Fibroblast of pulmonary artery (primary cell): ENCODE results near the gene ACSL5.
"Not testable (repeated sequence)": the region's sequence is repeated elsewhere in the genome, so short reads cannot be mapped to it uniquely, and the experiment has no call there.

Experiments
- DNase-seq: peaks from one replicate; pipeline ENCODE4 v3.0.0-alpha.2; 2010; ENCODE audit warnings: low read depth
- H3K4me3 ChIP-seq: replicated peaks from 2 replicates; pipeline ENCODE4 v1.5.1; 2011; ENCODE audit warnings: low read depth, mild to moderate bottlenecking, control low read depth, low read length, moderate library complexity
- TF ChIP-seq, protein P1 (sequence below): IDR thresholded peaks from 2 replicates; pipeline ENCODE4 v1.5.1; 2011; ENCODE audit warnings: mild to moderate bottlenecking, control low read depth, low read length, inconsistent platforms; ENCODE audit errors: missing control alignments

ACSL5 gene

DNA sequence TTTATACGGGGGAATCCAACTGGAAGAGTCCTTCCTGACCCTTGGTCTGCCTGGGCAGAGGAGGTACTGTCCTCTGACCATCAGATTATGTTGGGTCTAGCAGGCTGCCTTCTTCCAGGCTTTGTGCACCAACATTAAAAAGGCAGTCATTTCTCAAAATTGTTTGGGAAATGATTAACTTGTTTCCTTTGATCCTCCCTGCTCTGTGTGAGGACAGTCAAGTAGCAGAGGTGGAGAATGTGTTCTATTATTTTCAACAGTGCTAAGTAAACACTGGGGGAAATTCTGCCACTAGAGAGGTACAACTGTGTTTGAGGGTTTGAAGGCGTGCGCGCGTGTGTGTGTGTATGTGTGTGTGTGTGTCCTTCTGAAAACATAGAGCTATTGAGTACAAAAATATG, 20.6 kb downstream of the ACSL5 start:
- H3K4me3 ChIP-seq = no peak overlapping the region
- DNase-seq = no peak
- TF ChIP-seq, protein P1, sequence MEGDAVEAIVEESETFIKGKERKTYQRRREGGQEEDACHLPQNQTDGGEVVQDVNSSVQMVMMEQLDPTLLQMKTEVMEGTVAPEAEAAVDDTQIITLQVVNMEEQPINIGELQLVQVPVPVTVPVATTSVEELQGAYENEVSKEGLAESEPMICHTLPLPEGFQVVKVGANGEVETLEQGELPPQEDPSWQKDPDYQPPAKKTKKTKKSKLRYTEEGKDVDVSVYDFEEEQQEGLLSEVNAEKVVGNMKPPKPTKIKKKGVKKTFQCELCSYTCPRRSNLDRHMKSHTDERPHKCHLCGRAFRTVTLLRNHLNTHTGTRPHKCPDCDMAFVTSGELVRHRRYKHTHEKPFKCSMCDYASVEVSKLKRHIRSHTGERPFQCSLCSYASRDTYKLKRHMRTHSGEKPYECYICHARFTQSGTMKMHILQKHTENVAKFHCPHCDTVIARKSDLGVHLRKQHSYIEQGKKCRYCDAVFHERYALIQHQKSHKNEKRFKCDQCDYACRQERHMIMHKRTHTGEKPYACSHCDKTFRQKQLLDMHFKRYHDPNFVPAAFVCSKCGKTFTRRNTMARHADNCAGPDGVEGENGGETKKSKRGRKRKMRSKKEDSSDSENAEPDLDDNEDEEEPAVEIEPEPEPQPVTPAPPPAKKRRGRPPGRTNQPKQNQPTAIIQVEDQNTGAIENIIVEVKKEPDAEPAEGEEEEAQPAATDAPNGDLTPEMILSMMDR = no peak

DNA sequence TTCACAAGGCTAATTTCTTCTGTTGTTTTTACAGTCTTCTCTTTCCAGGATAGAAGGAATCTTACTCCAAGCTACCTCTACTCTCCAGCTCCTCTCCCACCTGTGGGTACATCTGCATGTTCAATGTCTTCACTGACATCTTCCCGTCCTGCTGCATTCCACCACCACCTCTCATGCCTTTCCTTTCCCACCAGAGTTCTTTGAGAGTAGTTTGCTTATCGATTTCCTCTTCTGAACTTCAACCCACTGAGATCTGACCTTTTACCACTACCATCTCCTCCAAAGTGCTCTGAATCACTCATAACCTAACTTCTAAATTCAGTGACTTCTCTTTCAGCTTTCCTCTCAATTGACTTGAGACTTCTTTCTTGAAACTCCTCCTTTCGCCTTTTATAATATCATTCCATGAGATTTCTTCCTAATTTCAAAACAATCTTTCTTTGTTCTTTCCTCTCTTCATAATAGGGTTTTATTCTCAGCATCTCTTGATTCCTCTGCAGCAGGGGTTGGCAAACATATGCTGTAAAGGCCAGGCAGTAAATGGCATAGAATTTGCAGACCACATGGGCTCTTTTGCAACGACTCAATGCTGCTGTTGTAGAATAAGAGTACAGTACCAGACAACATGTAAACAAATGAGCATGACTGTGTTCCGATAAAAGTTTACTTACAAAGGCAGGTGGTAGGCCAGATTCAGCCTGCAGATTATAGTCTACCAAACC, 22.1 kb downstream of the ACSL5 start:
- no peak for DNase-seq
- TF ChIP-seq, protein P1 = no peak
- H3K4me3 ChIP-seq = no peak overlapping the region

DNA sequence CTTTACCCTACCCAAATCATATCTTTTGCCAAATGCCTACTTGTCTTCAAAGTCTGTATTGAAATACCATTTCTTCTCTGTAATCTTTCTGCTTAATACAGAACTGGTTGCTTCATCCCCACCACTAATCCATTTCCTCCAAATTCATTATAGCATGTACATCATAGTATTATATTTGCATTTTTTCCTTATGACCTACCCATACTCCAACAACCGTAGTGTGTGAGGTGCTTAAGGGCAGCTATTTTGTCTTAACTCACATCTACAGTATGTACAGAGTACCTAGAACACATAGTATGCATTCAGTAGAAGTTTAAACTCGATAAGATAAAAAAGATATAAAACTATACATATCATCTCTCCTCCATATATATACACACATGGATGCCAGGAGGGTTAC, 23.7 kb downstream of the ACSL5 start:
- no peak for DNase-seq
- TF ChIP-seq, protein P1 = no peak
- H3K4me3 ChIP-seq = no peak overlapping the region

DNA sequence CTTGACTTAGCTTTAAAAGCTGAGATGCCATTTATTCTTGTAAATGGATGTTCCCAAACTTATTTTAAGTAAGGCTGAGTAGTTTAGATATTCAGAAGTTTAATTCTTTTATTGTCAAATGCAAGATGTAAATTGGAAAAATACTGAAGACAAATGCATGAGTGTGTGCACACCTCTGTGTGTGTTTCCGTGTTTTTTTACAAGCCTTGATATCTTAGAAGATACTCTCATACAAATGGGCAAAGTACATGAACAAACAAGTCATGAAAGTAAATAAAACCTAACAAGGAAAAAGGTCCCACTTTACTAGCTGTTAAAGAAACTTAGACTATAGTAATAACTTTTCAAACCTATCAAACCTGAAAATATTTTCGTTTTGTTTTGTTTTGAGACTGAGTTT, 29.0 kb downstream of the ACSL5 start:
- no peak overlapping the region for H3K4me3 ChIP-seq
- TF ChIP-seq, protein P1 = no peak
- no peak for DNase-seq

DNA sequence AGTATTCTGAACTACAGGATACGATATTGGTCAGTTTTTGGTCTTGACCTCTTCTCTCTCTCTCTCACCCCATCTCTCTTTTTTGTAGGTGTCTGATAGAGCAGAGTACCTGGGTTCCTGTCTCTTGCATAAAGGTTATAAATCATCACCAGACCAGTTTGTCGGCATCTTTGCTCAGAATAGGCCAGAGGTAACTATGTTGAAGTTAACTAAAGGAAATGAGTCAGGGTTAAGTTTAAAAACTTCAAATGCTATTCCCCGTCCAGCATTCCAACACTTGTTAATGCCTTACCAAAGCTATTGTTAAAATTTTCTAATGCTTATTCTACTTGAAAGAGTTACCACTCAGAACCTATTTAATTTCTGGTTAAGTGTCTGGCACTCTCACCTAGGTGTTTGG, 30.7 kb downstream of the ACSL5 start:
- peak; percentile 4 for DNase-seq
- H3K4me3 ChIP-seq = no peak overlapping the region
- TF ChIP-seq, protein P1 = no peak

DNA sequence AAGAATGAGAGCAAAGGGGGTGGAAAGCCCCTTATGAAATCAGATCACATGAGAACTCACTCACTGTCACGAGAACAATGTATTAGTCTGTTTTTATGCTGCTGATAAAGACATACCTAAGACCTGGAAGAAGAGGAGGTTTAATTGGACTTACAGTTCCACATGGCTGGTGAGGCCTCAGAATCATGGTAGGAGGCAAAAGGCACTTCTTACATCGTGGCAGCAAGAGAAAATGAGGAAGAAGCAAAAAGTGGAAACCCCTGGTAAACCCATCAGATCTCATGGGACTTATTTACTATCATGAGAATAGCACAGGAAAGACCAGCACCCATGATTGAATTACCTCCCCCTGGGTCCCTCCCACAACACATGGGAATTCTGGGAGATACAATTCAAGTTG, 32.9 kb downstream of the ACSL5 start:
- H3K4me3 ChIP-seq, DNase-seq: not testable (repeated sequence)

DNA sequence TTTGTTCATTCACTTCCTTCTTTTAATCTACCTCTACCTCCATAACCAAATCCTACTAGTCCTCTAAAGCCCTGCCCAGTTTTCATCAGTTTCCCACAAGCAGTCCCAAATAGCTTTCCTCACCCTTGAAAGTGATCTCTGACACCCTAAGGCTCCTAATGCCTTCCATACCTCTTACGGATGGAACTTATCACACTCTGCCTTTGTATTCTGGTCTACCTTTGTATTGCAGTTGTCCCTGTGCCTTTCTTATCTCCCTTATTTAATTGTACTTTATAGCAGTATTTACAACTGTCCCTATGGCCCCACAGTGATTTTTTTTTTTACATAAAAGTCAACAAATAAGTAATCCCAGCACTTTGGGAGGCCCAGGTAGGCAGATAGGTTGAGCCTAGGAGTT, 33.8 kb downstream of the ACSL5 start:
- DNase-seq = no peak
- TF ChIP-seq, protein P1 = no peak
- no peak overlapping the region for H3K4me3 ChIP-seq
